ENCODE results near the gene CCDC122.
"Not testable (repeated sequence)": the region's sequence is repeated elsewhere in the genome, so short reads cannot be mapped to it uniquely, and the experiment has no call there.

GRCh38 chr13:43824656-43825055, 54.9 kb downstream of the CCDC122 start:
- TF ChIP-seq CTCF (conservative IDR thresholded peaks at IDR 0.05); EZH2 (IDR thresholded peaks at IDR 0.05; ENCODE audit: low read depth): not testable (repeated sequence)
